A549 (cell line): Measurements from ENCODE around the gene PANX2. TPM values are rescaled to one million over a fixed set of nuclear protein-coding genes. Genes with fewer than 3 reads are reported as not detected.

ENCODE experiments used
- ATAC-seq, 2 experiments: fragments of 200-7000 bp in 1 of 2; fragments of >200 bp in 1 of 2; cut with Nextera tagmentation in 1 of 2; cut with Tn5 transposase in 1 of 2; 3 replicates each; pipeline versions ENCODE4 v1.8.0 to v1.9.1; 2018 to 2020; ENCODE audit warnings: mild to moderate bottlenecking in 1 of 2, moderate library complexity in 1 of 2
- CTCF ChIA-PET: fragments of 300-600 bp; sonication (Branson Sonifier 250); formaldehyde crosslinking; extraction: SDS; loops from one replicate; lab custom pipeline; 2021; ENCODE audit warnings: antibody characterized with exemption, inconsistent platforms; lab: Yijun Ruan, JAX
- POLR2A ChIA-PET: fragments of 350-600 bp; formaldehyde crosslinking; extraction: SDS; loops from one replicate; lab custom pipeline; 2021; ENCODE audit warnings: antibody characterized with exemption, inconsistent platforms; lab: Yijun Ruan, JAX
- DNase-seq, 2 experiments: peaks; one replicate each; pipeline versions ENCODE4 v3.0.0 to v3.0.0-alpha.2; 2011 to 2016; ENCODE audit warnings: low read depth in 1 of 2, low spot score in 1 of 2
- FAIRE-seq: peaks from 2 replicates; lab custom pipeline; 2011; peaks lifted over from hg19 to GRCh38; lab: Jason Lieb, UNC
- H3K27ac ChIP-seq, 2 experiments: fragments of >200 bp; sonication (Bioruptor Twin); formaldehyde crosslinking; 3 replicates each; pipeline ENCODE4 v1.5.1; 2016 to 2017
- H3K4me1 ChIP-seq: fragments of >200 bp; sonication (Bioruptor Twin); formaldehyde crosslinking; 3 replicates; pipeline ENCODE4 v1.6.1; 2016
- H3K4me2 ChIP-seq: fragments of >200 bp; sonication (Bioruptor Twin); formaldehyde crosslinking; 3 replicates; pipeline ENCODE4 v1.6.1; 2016
- H3K4me3 ChIP-seq: fragments of >200 bp; sonication (Bioruptor Twin); formaldehyde crosslinking; 3 replicates; pipeline ENCODE4 v1.5.1; 2016
- H3K9me3 ChIP-seq: fragments of >200 bp; sonication (Bioruptor Twin); formaldehyde crosslinking; 3 replicates; pipeline ENCODE4 v1.6.1; 2016
- BHLHE40 ChIP-seq: IDR thresholded peaks from 2 replicates; pipeline ENCODE4 v1.6.1; 2012; ENCODE audit warnings: low read depth, low read length, inconsistent platforms
- CEBPB ChIP-seq, 2 experiments: fragments of >200 bp in 1 of 2; sonication (Bioruptor Twin) in 1 of 2; formaldehyde crosslinking in 1 of 2; IDR thresholded peaks; 2 replicates each; pipeline ENCODE4 v1.6.1; 2012 to 2016
- CHD2 ChIP-seq: fragments of 150-350 bp; IDR thresholded peaks from 2 replicates; pipeline ENCODE4 v1.6.1; 2014; ENCODE audit warnings: low read length; ENCODE audit not compliant: partially characterized antibody
- CHD4 ChIP-seq: fragments of 200-600 bp; sonication (generic); IDR thresholded peaks from 2 replicates; pipeline ENCODE4 v1.6.1; 2016; ENCODE audit warnings: antibody characterized with exemption, mild to moderate bottlenecking, borderline replicate concordance
- EHF ChIP-seq: fragments of 250-450 bp; sonication (Bioruptor Pico); IDR thresholded peaks from 2 replicates; pipeline ENCODE4 v1.5.0; 2020; ENCODE audit warnings: mild to moderate bottlenecking
- GATA3 ChIP-seq: IDR thresholded peaks from 2 replicates; pipeline ENCODE4 v1.6.1; 2012; ENCODE audit warnings: borderline replicate concordance
- HDAC2 ChIP-seq: fragments of 200-600 bp; sonication (generic); IDR thresholded peaks from 2 replicates; pipeline ENCODE4 v1.6.1; 2016
- HEYL ChIP-seq: fragments of 250-450 bp; sonication (Bioruptor Pico); IDR thresholded peaks from 2 replicates; pipeline ENCODE4 v1.8.0; 2021; ENCODE audit warnings: mild to moderate bottlenecking, moderate library complexity
- HOXA7 ChIP-seq: fragments of 250-450 bp; sonication (Bioruptor Pico); IDR thresholded peaks from 2 replicates; pipeline ENCODE4 v1.5.0; 2020; ENCODE audit warnings: mild to moderate bottlenecking, moderate library complexity
- HOXB13 ChIP-seq: fragments of 250-450 bp; sonication (Bioruptor Pico); IDR thresholded peaks from 2 replicates; pipeline ENCODE4 v1.5.0; 2020; ENCODE audit warnings: low read depth, mild to moderate bottlenecking, moderate library complexity
- HOXB5 ChIP-seq: fragments of 250-450 bp; sonication (Bioruptor Pico); IDR thresholded peaks from 2 replicates; pipeline ENCODE4 v1.5.0; 2020; ENCODE audit warnings: mild to moderate bottlenecking, moderate library complexity
- JUNB ChIP-seq: fragments of >200 bp; sonication (Bioruptor Twin); formaldehyde crosslinking; IDR thresholded peaks from 2 replicates; pipeline ENCODE4 v1.6.1; 2016
- KDM1A ChIP-seq: fragments of 200-600 bp; sonication (generic); IDR thresholded peaks from 2 replicates; pipeline ENCODE4 v1.6.1; 2016; ENCODE audit warnings: low read depth, mild to moderate bottlenecking
- KDM5A ChIP-seq: fragments of 200-600 bp; sonication (generic); IDR thresholded peaks from 2 replicates; pipeline ENCODE4 v1.6.1; 2016; ENCODE audit warnings: antibody characterized with exemption, mild to moderate bottlenecking
- MAZ ChIP-seq: fragments of 150-350 bp; IDR thresholded peaks from 2 replicates; pipeline ENCODE4 v1.6.1; 2014; ENCODE audit warnings: antibody characterized with exemption, low read depth, low read length, borderline replicate concordance
- NFE2L2 ChIP-seq: fragments of 150-350 bp; conservative IDR thresholded peaks from 2 replicates; pipeline ENCODE4 v1.6.1; 2014; ENCODE audit warnings: low read length
- NR3C1 ChIP-seq: fragments of >200 bp; sonication (Bioruptor Twin); formaldehyde crosslinking; IDR thresholded peaks from 3 replicates; pipeline ENCODE4 v1.6.1; 2017
- PHF8 ChIP-seq: fragments of 200-600 bp; sonication (generic); IDR thresholded peaks from 2 replicates; pipeline ENCODE4 v1.6.1; 2016; ENCODE audit warnings: low read depth, mild to moderate bottlenecking, antibody characterized with exemption, moderate library complexity, borderline replicate concordance
- POLR2AphosphoS2 ChIP-seq: conservative IDR thresholded peaks from 2 replicates; pipeline ENCODE4 v1.6.1; 2012; ENCODE audit warnings: low read length, improper control_type of control experiment, inconsistent platforms
- RAD21 ChIP-seq, 2 experiments: fragments of >200 bp in 1 of 2; sonication (Bioruptor Twin) in 1 of 2; formaldehyde crosslinking in 1 of 2; IDR thresholded peaks in 1 of 2; conservative IDR thresholded peaks in 1 of 2; 2 replicates in 1 of 2; 3 replicates in 1 of 2; pipeline ENCODE4 v1.6.1; 2012 to 2018; ENCODE audit warnings: inconsistent platforms in 1 of 2
- RCOR1 ChIP-seq: fragments of 150-350 bp; IDR thresholded peaks from 2 replicates; pipeline ENCODE4 v1.6.1; 2014; ENCODE audit warnings: antibody characterized with exemption, low read length, low read depth
- RFX5 ChIP-seq: fragments of 450-650 bp; IDR thresholded peaks from 2 replicates; pipeline ENCODE4 v1.7.1; 2014; ENCODE audit warnings: antibody characterized with exemption, mild to moderate bottlenecking, moderate library complexity
- RNF2 ChIP-seq: fragments of 200-600 bp; sonication (generic); IDR thresholded peaks from 2 replicates; pipeline ENCODE4 v1.6.1; 2016; ENCODE audit warnings: low read depth, mild to moderate bottlenecking, antibody characterized with exemption, moderate library complexity, borderline replicate concordance
- TP53 ChIP-seq: fragments of 250-450 bp; sonication (Bioruptor Pico); IDR thresholded peaks from 2 replicates; pipeline ENCODE4 v1.5.0; 2021; ENCODE audit warnings: mild to moderate bottlenecking, moderate library complexity
- WGBS: methylation state at CpG from one replicate; pipeline ENCODE4 v1.1.6; 2017; ENCODE audit errors: missing lambda C conversion rate; 5-methylcytosine and 5-hydroxymethylcytosine counted together
- polyA plus RNA-seq, 4 experiments: library from polyadenylated mRNA; depleted of rRNA in 3 of 4; stranded (reverse); fragments of >200 nt; fragmentation: RNase III in 1 of 4; extraction: RNeasy Plus Mini Kit Qiagen cat#74134 plus additional on column Dnase treatment in 1 of 4; gene quantifications; 2 replicates in 3 of 4; 3 replicates in 1 of 4; pipeline ENCODE4 v1.2.3, GENCODE V29; 2011 to 2017
- TF ChIP-seq, protein P1 (sequence below): IDR thresholded peaks from 2 replicates; pipeline ENCODE4 v1.6.1; 2012; ENCODE audit warnings: low read depth, borderline replicate concordance
- TF ChIP-seq, protein P2 (sequence below): fragments of 450-650 bp; IDR thresholded peaks from 2 replicates; pipeline ENCODE4 v1.6.1; 2014; ENCODE audit warnings: antibody characterized with exemption
- TF ChIP-seq, protein P3 (sequence below): fragments of 250-450 bp; sonication (Bioruptor Pico); IDR thresholded peaks from 2 replicates; pipeline ENCODE4 v1.5.0; 2020; ENCODE audit warnings: low read depth, mild to moderate bottlenecking, moderate library complexity
- TF ChIP-seq, protein P4 (sequence below): fragments of 250-450 bp; sonication (Bioruptor Pico); IDR thresholded peaks from 2 replicates; pipeline ENCODE4 v1.5.0; 2021; ENCODE audit warnings: mild to moderate bottlenecking, moderate library complexity, borderline replicate concordance

PANX2 gene
- polyA plus RNA-seq, 2 of the 4 experiments (the other 2 are of a cell fraction) = 1.6 to 4.4 TPM

DNA sequence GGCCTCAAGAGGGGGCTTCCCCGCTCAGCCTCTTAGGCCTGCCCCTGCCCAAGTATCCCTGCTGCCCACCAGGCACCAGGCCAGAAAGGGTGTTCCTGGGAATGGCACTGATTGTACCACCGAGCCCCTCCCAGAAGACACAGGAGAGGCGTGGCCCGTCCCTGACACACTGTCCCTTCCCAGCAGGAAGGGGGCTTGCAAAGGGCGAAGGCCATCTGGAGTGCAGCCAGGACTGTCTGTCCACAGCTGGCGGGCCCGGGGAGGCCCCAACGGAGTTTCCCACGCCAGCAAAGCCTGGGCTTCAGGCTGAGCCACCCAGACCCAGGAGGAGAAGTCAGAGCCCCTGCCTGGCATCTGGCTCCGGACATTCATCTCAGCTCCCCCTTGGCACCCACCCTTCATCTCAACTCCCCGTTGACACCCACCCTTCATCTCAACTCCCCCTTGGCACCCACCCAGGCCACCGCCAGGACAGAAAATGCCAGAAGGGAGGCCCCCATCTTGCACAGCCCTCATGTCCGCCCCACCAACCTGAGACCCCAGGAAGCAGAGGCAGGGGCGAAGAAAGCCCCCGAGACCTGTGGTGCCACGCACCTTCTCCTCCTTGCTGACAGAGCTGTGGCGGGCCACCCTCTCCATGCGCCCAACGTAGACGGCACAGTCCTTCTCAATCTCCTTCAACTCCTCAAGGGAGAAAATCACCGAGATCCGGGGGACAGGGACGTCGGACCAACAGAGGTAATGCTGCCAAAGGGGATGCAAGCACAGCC is 54.9 kb downstream of the PANX2 start:
- Histone ChIP-seq H3K4me1 (no peaks in the 10 kb centered on the region), H3K4me2 (no peak overlapping the region), H3K27ac (no peak overlapping the region), H3K9me3 (no peaks in the 10 kb centered on the region), H3K4me3 (no peak overlapping the region)
- FAIRE-seq (no peak), DNase-seq (no peak), ATAC-seq (no peak)
- TF ChIP-seq, protein P1, sequence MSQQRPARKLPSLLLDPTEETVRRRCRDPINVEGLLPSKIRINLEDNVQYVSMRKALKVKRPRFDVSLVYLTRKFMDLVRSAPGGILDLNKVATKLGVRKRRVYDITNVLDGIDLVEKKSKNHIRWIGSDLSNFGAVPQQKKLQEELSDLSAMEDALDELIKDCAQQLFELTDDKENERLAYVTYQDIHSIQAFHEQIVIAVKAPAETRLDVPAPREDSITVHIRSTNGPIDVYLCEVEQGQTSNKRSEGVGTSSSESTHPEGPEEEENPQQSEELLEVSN = no peak
- TF ChIP-seq, protein P2, sequence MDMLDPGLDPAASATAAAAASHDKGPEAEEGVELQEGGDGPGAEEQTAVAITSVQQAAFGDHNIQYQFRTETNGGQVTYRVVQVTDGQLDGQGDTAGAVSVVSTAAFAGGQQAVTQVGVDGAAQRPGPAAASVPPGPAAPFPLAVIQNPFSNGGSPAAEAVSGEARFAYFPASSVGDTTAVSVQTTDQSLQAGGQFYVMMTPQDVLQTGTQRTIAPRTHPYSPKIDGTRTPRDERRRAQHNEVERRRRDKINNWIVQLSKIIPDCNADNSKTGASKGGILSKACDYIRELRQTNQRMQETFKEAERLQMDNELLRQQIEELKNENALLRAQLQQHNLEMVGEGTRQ = no peak
- TF ChIP-seq BHLHE40 (no peak), CEBPB (IDR thresholded peaks at IDR 0.05) (no peak), HDAC2 (no peak), RNF2 (no peak), MAZ (no peak), TP53 (CRISPR knock-in tag) (no peak), NFE2L2 (no peak), RFX5 (no peak), KDM5A (no peak)
- TF ChIP-seq, protein P3, sequence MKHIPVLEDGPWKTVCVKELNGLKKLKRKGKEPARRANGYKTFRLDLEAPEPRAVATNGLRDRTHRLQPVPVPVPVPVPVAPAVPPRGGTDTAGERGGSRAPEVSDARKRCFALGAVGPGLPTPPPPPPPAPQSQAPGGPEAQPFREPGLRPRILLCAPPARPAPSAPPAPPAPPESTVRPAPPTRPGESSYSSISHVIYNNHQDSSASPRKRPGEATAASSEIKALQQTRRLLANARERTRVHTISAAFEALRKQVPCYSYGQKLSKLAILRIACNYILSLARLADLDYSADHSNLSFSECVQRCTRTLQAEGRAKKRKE = no peak
- WGBS = 98% methylated on average over 12 of the region's 24 CpGs
- CTCF ChIA-PET = interaction anchor here (1.0 to 2.1 kb wide), 2 partner anchors 62 to 76 kb away, joined by 3 to 7 read pairs; no protein-coding TSS in a partner anchor
- POLR2A ChIA-PET = no interaction called here

DNA sequence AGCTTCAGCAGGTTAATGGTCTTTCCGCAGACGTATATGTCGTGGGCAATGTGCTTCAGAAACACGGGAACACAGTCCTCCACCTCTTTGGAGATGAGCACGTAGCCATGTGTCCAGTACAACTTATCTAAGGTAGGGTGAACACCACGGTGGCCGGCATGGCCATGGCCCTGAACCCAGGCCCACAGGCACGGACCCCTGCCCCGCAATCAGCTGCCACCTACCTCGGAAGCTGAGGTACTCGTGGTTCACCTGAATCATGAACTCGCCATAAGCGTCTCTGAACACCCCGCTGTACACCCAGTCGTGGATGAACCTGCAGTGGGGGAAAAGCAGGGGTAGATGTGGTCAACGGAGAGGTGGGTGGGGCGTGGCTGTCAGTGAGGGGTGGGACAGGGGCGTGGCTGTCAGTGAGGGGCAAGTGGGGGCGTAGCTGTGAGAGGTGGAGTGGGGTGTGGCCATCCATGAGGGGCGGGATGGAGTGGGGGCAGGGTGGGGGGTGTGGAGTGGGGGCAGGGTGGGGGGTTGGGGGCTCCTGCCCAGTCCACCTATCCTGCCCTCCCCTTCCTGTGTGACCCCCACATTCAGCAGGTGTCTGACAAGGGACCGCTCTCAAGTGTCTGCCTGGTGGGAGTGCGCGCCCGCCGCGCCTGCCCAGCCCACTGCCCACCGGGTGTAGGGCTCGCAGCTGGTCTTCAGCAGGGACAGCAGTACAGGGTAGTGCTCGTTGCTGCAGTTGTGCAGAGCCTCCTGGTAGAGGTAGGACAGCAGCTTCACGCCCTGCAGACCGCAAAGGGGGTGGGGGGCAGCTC is 55.7 kb downstream of the PANX2 start:
- ChIA-PET POLR2A (no interaction called here), CTCF (interaction anchor here (0.8 to 2.7 kb wide), 4 partner anchors 11 to 273 kb away, joined by 3 to 10 read pairs (median 5); no protein-coding TSS in a partner anchor)
- H3K4me2 ChIP-seq = no peak overlapping the region
- TF ChIP-seq JUNB = no peak
- no peak for TF ChIP-seq POLR2AphosphoS2
- no peak for TF ChIP-seq PHF8
- TF ChIP-seq BHLHE40 = no peak
- TF ChIP-seq, protein P3 = no peak
- TF ChIP-seq HEYL (CRISPR knock-in tag) = no peak
- no peak for TF ChIP-seq KDM1A
- TF ChIP-seq KDM5A = no peak
- TF ChIP-seq GATA3 = no peak
- TF ChIP-seq NFE2L2 = no peak
- TF ChIP-seq CEBPB (IDR thresholded peaks at IDR 0.05) = no peak
- H3K9me3 ChIP-seq = no peaks in the 10 kb centered on the region
- WGBS = 93% methylated on average over 4 of the region's 31 CpGs
- FAIRE-seq (no peak), DNase-seq (no peak), ATAC-seq (no peak)
- H3K4me3 ChIP-seq = no peak overlapping the region
- no peaks in the 10 kb centered on the region for H3K4me1 ChIP-seq
- H3K27ac ChIP-seq = no peak overlapping the region

DNA sequence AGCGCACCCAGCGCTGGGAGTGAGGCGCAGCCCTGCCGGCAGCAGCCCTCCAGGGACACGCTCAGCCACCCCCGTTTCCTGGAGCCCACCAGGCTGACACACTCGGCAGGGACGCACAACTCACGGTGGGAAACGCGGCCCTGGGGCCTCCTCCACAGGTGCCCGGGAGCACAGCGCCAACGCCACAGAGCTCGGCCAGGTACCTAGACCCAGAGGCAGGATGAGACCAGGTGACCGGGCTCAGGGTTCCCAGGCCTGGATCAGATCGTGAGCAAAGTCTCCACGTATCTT is 56.3 kb downstream of the PANX2 start:
- FAIRE-seq (no peak), DNase-seq (no peak), ATAC-seq (no peak)
- Histone ChIP-seq H3K4me1 (no peaks in the 10 kb centered on the region), H3K9me3 (no peaks in the 10 kb centered on the region), H3K4me2 (no peak overlapping the region), H3K4me3 (no peak overlapping the region), H3K27ac (no peak overlapping the region)
- WGBS = 96% methylated on average over 4 of the region's 18 CpGs
- CTCF ChIA-PET = interaction anchor here (1.0 to 2.7 kb wide), 3 partner anchors 11 to 63 kb away, joined by 3 to 10 read pairs (median 4); no protein-coding TSS in a partner anchor
- POLR2A ChIA-PET = no interaction called here
- TF ChIP-seq HOXA7 = no peak
- TF ChIP-seq NR3C1 = no peak
- no peak for TF ChIP-seq RCOR1
- no peak for TF ChIP-seq CHD4
- no peak for TF ChIP-seq KDM5A
- TF ChIP-seq CHD2 = no peak
- TF ChIP-seq RFX5 = no peak
- TF ChIP-seq HOXB5 = no peak
- no peak for TF ChIP-seq RAD21 (conservative IDR thresholded peaks at IDR 0.05 in 1 of 2, IDR thresholded peaks at IDR 0.05 in 1 of 2)
- TF ChIP-seq EHF (CRISPR knock-in tag) = no peak
- TF ChIP-seq NFE2L2 = no peak
- TF ChIP-seq GATA3 = no peak
- TF ChIP-seq, protein P4, sequence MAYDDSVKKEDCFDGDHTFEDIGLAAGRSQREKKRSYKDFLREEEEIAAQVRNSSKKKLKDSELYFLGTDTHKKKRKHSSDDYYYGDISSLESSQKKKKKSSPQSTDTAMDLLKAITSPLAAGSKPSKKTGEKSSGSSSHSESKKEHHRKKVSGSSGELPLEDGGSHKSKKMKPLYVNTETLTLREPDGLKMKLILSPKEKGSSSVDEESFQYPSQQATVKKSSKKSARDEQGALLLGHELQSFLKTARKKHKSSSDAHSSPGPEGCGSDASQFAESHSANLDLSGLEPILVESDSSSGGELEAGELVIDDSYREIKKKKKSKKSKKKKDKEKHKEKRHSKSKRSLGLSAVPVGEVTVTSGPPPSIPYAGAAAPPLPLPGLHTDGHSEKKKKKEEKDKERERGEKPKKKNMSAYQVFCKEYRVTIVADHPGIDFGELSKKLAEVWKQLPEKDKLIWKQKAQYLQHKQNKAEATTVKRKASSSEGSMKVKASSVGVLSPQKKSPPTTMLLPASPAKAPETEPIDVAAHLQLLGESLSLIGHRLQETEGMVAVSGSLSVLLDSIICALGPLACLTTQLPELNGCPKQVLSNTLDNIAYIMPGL (CRISPR knock-in tag) = no peak
- TF ChIP-seq HOXB13 (CRISPR knock-in tag) = no peak
